22Rv1 (cell line): ENCODE measurements around the gene ABCC4.

Experiments used
- ZFX ChIP-seq: fragments of 450-650 bp; IDR thresholded peaks from 2 replicates; pipeline ENCODE4 v1.6.1; 2017; ENCODE audit warnings: antibody characterized with exemption, borderline replicate concordance
- TF ChIP-seq, protein P1 (sequence below): fragments of 450-650 bp; IDR thresholded peaks from 2 replicates; pipeline ENCODE4 v1.5.1; 2017; ENCODE audit warnings: mild to moderate bottlenecking

DNA sequence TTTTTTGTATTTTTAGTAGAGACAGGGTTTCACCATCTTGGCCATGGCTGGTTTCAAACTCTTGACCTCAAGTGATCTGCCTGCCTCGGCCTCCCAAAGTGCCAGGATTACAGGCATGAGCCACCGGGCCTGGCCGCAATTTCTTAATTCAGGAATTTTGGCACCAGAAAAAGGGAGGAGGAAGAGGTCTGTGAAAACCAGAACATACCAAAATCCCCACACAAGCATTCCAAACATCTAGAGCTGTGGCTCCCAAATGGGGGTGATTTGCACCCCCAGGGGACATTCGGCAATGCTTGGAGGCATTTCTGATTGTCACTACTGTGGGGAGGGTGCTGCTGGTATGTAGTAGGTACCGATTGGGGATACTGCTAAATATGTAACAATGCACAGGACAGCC lies 40.2 kb upstream of the ABCC4 start:
- TF ChIP-seq, protein P1, sequence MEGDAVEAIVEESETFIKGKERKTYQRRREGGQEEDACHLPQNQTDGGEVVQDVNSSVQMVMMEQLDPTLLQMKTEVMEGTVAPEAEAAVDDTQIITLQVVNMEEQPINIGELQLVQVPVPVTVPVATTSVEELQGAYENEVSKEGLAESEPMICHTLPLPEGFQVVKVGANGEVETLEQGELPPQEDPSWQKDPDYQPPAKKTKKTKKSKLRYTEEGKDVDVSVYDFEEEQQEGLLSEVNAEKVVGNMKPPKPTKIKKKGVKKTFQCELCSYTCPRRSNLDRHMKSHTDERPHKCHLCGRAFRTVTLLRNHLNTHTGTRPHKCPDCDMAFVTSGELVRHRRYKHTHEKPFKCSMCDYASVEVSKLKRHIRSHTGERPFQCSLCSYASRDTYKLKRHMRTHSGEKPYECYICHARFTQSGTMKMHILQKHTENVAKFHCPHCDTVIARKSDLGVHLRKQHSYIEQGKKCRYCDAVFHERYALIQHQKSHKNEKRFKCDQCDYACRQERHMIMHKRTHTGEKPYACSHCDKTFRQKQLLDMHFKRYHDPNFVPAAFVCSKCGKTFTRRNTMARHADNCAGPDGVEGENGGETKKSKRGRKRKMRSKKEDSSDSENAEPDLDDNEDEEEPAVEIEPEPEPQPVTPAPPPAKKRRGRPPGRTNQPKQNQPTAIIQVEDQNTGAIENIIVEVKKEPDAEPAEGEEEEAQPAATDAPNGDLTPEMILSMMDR, result no peak
- TF ChIP-seq ZFX, result no peak
